ENCODE results near the gene SMCO4. TPM values are rescaled to one million over a fixed set of nuclear protein-coding genes. Genes with fewer than 3 reads are reported as not detected.

The SMCO4 gene
- total RNA-seq, 4 donors from 2014 or later: 8.5 to 30.1 (median 20.9) TPM

- no peak for TF ChIP-seq CTCF (IDR thresholded peaks at IDR 0.05)
- ATAC-seq (ENCODE audit: low FRiP score) (no peak), DNase-seq (ENCODE audit: low spot score) (no peak)
These were observed 28.4 kb upstream of the SMCO4 start for GRCh38 chr11:93571612-93572011.

- no peak for TF ChIP-seq CTCF (IDR thresholded peaks at IDR 0.05)
- ATAC-seq (ENCODE audit: low FRiP score) (peak; percentile 75), DNase-seq (ENCODE audit: low spot score) (no peak)
These were observed 27.7 kb upstream of the SMCO4 start for GRCh38 chr11:93570759-93571413.

- TF ChIP-seq CTCF (IDR thresholded peaks at IDR 0.05): no peak
- no peak for ATAC-seq (ENCODE audit: low FRiP score)
These were observed 26.3 kb upstream of the SMCO4 start for GRCh38 chr11:93569496-93569895.

GRCh38 chr11:93568726-93569125, 25.5 kb upstream of the SMCO4 start:
- DNase-seq (ENCODE audit: low spot score) (no peak), ATAC-seq (ENCODE audit: low FRiP score) (no peak)
- no peak for TF ChIP-seq CTCF (IDR thresholded peaks at IDR 0.05)

More at GRCh38 chr11:93569496-93569895, 26.3 kb upstream of the SMCO4 start:
- no peak for DNase-seq (ENCODE audit: low spot score)

DNA sequence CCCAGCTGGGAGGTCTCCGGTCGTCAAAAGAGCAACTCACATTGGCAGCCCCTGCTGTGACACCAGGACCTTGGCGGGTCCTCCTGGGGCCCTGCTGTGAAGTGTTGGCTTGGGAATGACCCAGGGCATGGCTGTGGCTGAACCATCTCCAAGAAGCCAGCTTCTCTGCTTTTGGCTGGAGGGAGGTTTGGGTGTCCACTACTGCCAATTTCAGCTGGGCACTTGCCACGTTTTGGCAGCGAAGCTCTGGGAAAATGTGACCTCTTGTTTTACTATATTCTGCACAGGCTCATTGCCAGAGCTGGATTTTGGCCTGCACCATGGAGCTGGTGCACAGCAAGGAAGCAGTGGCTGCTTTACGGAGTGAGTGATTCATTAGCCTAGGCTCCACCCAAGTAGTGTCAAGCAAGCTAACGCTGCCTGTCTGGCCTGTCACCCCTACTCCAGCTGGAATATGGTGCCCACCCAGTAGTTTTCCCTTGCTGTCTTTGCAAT, 24.3 kb upstream of the SMCO4 start:
- no peak for TF ChIP-seq CTCF (IDR thresholded peaks at IDR 0.05)
- ATAC-seq (ENCODE audit: low FRiP score) (peak; percentile 31), DNase-seq (ENCODE audit: low spot score) (no peak)

- no peak for TF ChIP-seq CTCF (IDR thresholded peaks at IDR 0.05)
- DNase-seq (ENCODE audit: low spot score): no peak
- no peak for ATAC-seq (ENCODE audit: low FRiP score)
These were observed 21.7 kb upstream of the SMCO4 start for GRCh38 chr11:93564895-93565294.

DNA sequence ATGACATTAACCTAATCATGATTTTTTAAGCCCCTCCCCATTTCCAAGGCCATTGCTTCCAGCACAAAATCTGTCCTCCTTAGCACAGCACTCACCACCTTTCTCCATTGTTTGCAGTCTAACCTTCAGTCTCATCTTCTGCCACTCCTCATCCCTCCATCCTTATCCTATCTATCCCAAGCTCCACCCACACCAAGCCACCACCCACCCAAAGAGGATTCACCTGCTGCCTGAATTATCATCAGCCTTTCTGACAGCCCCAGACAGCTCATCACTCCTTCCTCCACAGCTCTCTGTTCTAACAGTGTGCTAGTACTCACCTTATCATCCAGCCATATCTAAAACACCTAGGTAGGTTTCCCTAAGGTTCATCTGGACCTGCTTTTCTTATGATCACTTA, 20.7 kb upstream of the SMCO4 start:
- no peak for DNase-seq (ENCODE audit: low spot score)
- TF ChIP-seq CTCF (IDR thresholded peaks at IDR 0.05): no peak

More for the DNA sequence above, 20.7 kb upstream of the SMCO4 start:
- ATAC-seq (ENCODE audit: low FRiP score): no peak

Data from omental fat pad (tissue), 4 donors.